ENCODE data around the gene YPEL3. TPM values are rescaled to one million over a fixed set of nuclear protein-coding genes. Genes with fewer than 3 reads are reported as not detected.

Gene YPEL3
- total RNA-seq, 1 donor from 2014 or later, result 75.8 TPM

DNA sequence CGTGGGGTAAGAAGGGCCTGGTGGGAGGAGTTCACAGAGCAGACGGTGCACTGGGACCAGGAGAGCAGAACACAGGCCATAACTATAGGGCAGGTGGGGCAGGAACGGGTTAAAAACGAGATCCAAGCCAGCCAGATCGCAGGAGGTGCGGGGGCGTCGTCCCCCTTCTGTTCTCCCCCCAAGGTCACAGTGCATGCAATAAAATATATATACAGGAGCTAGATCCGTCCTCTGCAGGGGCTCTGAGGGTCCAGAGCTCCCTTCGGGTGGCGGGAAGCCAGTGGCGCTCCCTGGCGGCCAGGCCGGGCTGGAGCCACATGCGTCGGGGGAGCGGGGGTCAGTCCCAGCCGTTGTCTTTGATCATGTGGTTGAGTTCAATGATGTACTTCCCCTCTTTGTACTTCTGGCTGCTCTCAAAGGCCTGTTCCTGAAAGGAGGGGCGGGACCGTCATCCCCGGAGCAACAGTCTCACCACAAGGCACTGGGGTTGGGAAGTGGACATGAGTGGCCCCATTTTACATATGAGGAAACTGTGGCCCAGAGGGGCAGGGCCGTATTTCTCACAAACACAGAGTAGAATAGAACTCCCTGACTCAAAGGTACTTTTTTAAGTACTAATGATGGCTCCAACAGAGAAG, 3.5 kb downstream of the YPEL3 start:
- ChIA-PET POLR2A (interaction anchor here (0.6 to 8.7 kb wide), 32 partner anchors 10 to 1270 kb away, joined by 3 to 335 read pairs (median 4); partner anchors contain the start of genes ALDOA, ATXN2L, CORO1A and DCTPP1), CTCF (interaction anchor here (0.6 to 2.8 kb wide), 19 partner anchors 10 to 604 kb away, joined by 3 to 33 read pairs (median 5); partner anchors contain the start of genes ALDOA, CORO1A, PPP4C and TAOK2)
- no peaks in the 10 kb centered on the region for H3K27me3 Mint-ChIP-seq
- DNase-seq (peak; percentile 76), ATAC-seq (ENCODE audit: low read depth) (peak; percentile 56)
- TF ChIP-seq CTCF (IDR thresholded peaks at IDR 0.05), result no peak
- peaks cover 3% of the 10 kb centered on the region for H3K9me3 Mint-ChIP-seq
- peaks cover 52% of the 10 kb centered on the region for H3K4me1 Mint-ChIP-seq
- peaks cover 31% of the 10 kb centered on the region for H3K36me3 Mint-ChIP-seq (ENCODE audit: low read depth)
- peak overlapping the region; percentile 94 for H3K27ac Mint-ChIP-seq
- peak overlapping the region; percentile 89 for H3K4me3 Mint-ChIP-seq
- intact Hi-C loops (cut with micrococcal nuclease), result loop anchor here (1.0 to 5.0 kb wide), 13 partner anchors 16 to 567 kb away; partner anchors contain the start of genes ALDOA, CORO1A, HIRIP3 and INO80E

DNA sequence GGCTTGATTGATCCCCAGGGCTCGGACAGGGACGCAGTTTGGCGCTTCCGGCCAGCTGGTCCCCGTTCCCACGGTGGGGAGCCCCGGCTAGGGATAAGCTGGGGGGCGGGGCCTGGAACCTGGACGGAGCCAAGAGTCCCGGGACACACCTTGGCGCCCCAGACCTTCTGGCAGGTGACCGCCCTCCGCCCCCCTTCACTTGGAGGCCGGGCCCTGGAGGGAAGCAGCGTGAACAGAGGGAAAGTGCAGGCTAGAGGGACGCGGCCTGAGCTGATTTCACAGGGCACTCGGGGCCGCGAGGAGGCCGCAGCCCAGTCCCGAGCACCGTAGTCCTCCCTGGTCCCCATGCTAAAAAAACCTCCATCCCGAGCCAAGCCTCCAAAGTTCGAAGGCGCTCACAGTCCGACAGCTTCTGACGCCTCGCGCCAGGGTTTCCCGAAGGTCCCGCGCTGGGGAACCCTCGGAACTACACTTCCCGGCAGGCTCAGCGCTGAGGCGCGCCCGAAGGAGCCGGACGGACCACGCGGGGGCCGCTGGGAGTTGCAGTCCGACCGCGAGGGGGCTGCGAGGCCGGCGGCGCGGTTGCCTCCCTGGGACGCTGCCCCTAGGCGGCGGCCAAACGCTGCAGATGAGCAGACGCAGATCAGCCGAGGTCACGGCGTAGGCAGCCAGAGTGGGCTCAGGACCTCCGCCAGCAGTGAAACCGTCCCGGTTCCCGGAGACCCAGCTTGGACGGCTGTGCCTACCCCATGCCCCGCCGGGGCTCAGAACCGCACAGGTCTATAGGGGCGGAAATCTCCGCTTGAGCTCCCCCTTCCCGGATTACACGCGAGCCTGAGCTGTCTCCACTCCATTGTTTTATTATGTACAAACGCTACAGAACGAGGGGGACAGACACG, 4.3 kb downstream of the YPEL3 start, which contains the start of gene TBX6:
Gene TBX6 (minus strand): TSS at position 451 of the 899 bp plus-strand sequence. CDS start 731 bp downstream, outside the sequence.
- POLR2A ChIA-PET, result interaction anchor here (0.5 to 8.7 kb wide), 29 partner anchors 10 to 1269 kb away, joined by 3 to 335 read pairs (median 4); partner anchors contain the start of genes ALDOA, ATXN2L, CORO1A and DCTPP1
- Mint-ChIP-seq H3K4me1 (peaks cover 50% of the 10 kb centered on the region), H3K36me3 (ENCODE audit: low read depth) (peaks cover 28% of the 10 kb centered on the region)

DNA sequence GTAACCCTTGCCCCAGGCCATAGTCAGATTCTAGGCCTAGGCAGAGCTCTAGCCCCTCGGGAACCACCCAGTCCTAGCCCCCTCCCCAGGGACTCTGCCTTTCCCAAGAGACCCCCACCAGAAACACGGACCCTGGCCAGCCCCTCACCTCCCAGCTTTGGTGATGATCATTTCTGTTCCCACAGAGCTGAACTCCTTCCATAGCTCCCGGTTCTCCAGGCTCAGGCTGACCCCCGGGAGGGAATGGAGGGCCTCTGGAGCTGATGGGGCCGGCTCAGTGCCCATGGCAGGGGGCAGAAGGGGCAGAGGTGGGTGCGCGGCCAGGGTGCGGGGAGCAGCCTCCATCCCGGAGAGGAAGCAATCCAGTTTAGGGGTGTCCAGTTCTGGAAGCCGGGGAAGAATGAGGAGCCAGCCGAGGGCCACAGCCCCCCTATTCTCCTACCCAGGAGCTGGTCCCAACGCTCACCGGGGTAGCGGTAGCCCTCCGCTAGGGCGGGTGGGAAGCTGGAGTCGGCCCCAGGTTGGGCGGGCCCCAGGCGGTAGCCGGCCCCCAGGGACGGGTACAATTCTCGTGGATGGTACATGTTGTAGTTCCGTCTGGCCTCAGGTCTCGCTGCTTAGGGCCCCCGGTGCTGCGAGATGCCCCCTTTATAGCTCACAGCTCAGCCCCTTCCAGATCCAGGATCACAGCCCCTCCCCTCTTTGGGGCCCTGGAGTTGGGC, 5.2 kb downstream of the YPEL3 start:
- Mint-ChIP-seq H3K4me1 (peaks cover 51% of the 10 kb centered on the region), H3K4me3 (peak overlapping the region; percentile 46), H3K27ac (peak overlapping the region; percentile 35), H3K9me3 (no peaks in the 10 kb centered on the region), H3K27me3 (no peaks in the 10 kb centered on the region), H3K36me3 (ENCODE audit: low read depth) (peaks cover 31% of the 10 kb centered on the region)
- ChIA-PET POLR2A (interaction anchor here (1.0 to 8.7 kb wide), 9 partner anchors 9 to 287 kb away, joined by 3 to 335 read pairs (median 13); partner anchors contain the start of genes ALDOA, CORO1A, KCTD13 and MAPK3), CTCF (interaction anchor here (0.8 to 2.8 kb wide), 6 partner anchors 9 to 319 kb away, joined by 3 to 33 read pairs (median 7); partner anchors contain the start of gene CORO1A)
- DNase-seq (no peak), ATAC-seq (ENCODE audit: low read depth) (no peak)
- intact Hi-C loops (cut with micrococcal nuclease), result loop anchor here (5.0 kb wide), 2 partner anchors 93 to 437 kb away; partner anchors contain the start of genes HIRIP3, INO80E and ZNF768
- no peak for TF ChIP-seq CTCF (IDR thresholded peaks at IDR 0.05)

More for the DNA sequence above, 4.3 kb downstream of the YPEL3 start, which contains the start of gene TBX6:
- ATAC-seq (ENCODE audit: low read depth) (peak; percentile 77), DNase-seq (peak; percentile 93)
- no peaks in the 10 kb centered on the region for H3K9me3 Mint-ChIP-seq
- H3K27ac Mint-ChIP-seq, result peak within 1 kb of the TSS; percentile 94
- H3K27me3 Mint-ChIP-seq, result no peaks in the 10 kb centered on the region
- CTCF ChIA-PET, result interaction anchor here (0.8 to 2.8 kb wide), 19 partner anchors 10 to 567 kb away, joined by 3 to 33 read pairs (median 5); partner anchors contain the start of genes ALDOA, CORO1A, PPP4C and TAOK2
- intact Hi-C loops (cut with micrococcal nuclease), result loop anchor here (1.0 to 5.0 kb wide), 13 partner anchors 15 to 568 kb away; partner anchors contain the start of genes ALDOA, CORO1A, HIRIP3 and INO80E
- peak within 1 kb of the TSS; percentile 89 for H3K4me3 Mint-ChIP-seq
- TF ChIP-seq CTCF (IDR thresholded peaks at IDR 0.05), result peak; percentile 67

DNA sequence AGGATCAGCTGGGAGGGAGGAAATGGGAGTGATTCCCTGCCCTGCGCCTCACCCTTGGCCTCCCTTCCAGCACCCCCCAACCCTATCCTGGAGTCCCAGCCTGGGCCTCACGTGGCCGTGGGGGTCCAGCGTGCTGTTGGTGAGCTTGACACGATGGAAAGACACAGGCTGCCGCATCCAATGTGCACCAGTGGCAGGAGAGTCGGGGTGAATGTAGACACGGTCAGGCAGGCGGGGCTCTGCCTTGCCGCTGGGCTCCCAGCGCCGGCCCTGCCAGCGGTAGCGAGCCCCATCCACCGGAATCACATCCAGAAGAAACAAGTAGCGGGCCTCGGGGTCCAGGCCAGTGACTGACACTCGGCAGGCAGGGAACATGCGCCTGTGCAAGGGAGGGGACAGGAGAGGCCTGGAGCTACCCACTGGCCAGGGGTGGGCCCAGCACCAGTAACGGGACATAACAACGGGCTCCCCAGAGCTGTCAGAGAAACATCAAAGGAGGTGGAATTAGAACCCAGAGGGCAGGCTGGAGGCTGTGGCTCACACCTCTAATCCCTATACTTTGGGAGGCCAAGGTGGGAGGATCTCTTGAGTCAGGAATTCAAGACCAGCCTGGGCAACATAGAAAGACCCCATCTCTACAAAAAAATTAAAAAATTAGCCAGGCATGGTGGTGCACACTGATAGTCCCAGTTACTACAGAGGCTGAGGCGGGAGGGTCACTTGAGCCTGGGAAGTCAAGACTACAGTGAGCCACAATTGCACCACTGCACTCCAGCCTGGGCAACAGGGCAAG, 7.0 kb downstream of the YPEL3 start:
- ChIA-PET CTCF (no interaction called here), POLR2A (interaction anchor here (0.7 to 8.7 kb wide), 4 partner anchors 10 to 96 kb away, joined by 3 to 335 read pairs (median 60); partner anchors contain the start of genes ALDOA, CORO1A and MAPK3)
- Mint-ChIP-seq H3K9me3 (no peaks in the 10 kb centered on the region), H3K4me3 (no peak overlapping the region), H3K27ac (no peak overlapping the region), H3K27me3 (no peaks in the 10 kb centered on the region), H3K4me1 (peaks cover 34% of the 10 kb centered on the region), H3K36me3 (ENCODE audit: low read depth) (peaks cover 27% of the 10 kb centered on the region)
- no peak for DNase-seq
- no peak for ATAC-seq (ENCODE audit: low read depth)
- intact Hi-C loops (cut with micrococcal nuclease), result no loop called here
- no peak for TF ChIP-seq CTCF (IDR thresholded peaks at IDR 0.05)
